ENCODE measurements around the gene ELOVL7.

- TF ChIP-seq CTCF (IDR thresholded peaks at IDR 0.05 in 8 of 11, conservative IDR thresholded peaks at IDR 0.05 in 3 of 11) (no peak), POLR2A (IDR thresholded peaks at IDR 0.05) (no peak)
These were observed 67.7 kb downstream of the ELOVL7 start for GRCh38 chr5:60776343-60776742.
